GM21360 (cell line): ENCODE measurements around the gene RYR1.
"Not testable (repeated sequence)": the region's sequence is repeated elsewhere in the genome, so short reads cannot be mapped to it uniquely, and the experiment has no call there.

Experiments
- ATAC-seq: cut with Tn5 transposase; IDR thresholded peaks from one replicate; pipeline ENCODE4 v1.9.1; 2021; ENCODE audit warnings: mild to moderate bottlenecking, moderate library complexity; ENCODE audit not compliant: unreplicated experiment

RYR1 gene

DNA sequence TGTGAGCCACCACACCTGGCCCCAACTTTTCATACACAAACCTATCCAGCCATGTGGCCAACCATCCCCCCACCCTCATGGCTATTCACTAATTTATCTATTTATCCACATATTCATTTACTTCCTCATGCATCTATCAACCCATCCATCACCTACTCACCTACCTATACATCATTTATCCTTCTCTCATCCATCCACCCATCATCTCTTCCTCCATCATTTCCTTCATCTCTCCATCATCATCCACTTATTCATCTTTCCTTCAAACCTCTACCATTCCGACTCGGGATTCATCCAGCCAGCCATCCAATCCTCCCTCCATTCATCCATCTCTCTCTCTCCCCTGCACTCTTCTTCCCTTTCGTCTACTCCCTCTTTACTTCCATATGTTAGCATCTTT lies 54.6 kb downstream of the RYR1 start:
- no peak for ATAC-seq

GRCh38 chr19:38488776-38489481 lies 55.4 kb downstream of the RYR1 start:
- no peak for ATAC-seq

GRCh38 chr19:38490861-38491260 lies 57.4 kb downstream of the RYR1 start:
- no peak for ATAC-seq

GRCh38 chr19:38492181-38492813 lies 58.8 kb downstream of the RYR1 start:
- no peak for ATAC-seq

- no peak for ATAC-seq
Measured at GRCh38 chr19:38494379-38494778, 60.9 kb downstream of the RYR1 start.

DNA sequence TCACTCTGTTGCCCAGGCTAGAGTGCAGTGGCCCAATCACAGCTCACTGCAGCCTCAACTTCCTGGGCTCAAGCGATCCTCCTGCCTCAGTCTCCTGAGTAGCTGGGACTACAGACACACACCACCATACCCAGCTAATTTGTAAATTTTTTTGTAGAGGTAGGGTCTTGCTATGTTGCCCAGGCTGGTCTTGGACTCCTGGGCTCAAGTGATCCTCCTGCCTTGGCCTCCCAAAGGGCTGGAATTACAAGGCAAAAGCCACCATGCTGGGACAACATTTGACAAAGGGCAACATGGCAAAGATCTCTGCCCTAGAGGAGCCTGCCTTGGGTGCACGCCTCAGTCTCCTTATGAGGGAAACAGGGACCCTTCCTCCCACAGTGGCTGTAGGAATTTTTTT lies 61.9 kb downstream of the RYR1 start:
- not testable (repeated sequence) for ATAC-seq

- ATAC-seq: no peak
Measured at GRCh38 chr19:38496116-38496515, 62.6 kb downstream of the RYR1 start.

DNA sequence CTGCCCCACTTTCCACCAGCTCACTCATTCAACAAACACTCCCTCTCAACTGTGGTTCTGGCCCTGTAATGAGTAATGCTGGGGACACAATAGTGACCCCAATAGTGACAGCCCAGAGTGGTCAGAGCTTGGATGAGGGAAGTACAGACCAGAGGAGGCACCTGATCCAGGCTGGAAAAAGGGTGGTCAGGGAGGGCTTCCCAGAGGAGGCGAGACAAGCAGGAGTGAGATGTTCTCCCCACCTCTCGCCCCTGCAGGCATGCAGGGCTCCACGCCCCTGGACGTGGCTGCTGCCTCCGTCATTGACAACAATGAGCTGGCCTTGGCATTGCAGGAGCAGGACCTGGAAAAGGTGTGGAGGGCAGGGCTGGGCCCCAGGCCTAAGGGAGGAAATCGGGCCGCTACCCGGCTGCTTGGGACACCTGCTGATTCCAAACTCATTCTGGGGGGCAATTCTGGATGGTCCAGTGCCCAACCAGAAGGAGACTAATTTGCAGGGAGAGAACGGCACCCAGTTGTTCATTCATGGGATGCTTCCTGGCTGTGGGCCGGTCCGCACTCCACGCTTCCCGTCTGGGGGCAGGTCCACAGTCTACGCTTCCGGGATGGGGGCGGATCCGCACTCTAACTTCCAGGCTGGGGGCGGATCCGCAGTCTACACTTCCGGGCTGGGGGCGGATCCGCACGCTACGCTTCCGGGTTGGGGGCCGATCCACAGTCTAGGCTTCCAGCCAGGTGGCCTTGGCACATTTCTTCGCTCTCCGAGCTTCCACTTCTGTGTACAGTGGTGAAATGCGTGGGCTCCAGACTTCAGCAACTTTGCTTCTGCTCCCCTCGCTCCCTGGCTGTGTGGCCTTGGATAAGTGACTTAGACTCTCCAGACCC lies 63.4 kb downstream of the RYR1 start:
- ATAC-seq: no peak

- no peak for ATAC-seq
Measured at GRCh38 chr19:38497907-38498306, 64.4 kb downstream of the RYR1 start.

GRCh38 chr19:38499532-38499931 lies 66.0 kb downstream of the RYR1 start:
- ATAC-seq: no peak

DNA sequence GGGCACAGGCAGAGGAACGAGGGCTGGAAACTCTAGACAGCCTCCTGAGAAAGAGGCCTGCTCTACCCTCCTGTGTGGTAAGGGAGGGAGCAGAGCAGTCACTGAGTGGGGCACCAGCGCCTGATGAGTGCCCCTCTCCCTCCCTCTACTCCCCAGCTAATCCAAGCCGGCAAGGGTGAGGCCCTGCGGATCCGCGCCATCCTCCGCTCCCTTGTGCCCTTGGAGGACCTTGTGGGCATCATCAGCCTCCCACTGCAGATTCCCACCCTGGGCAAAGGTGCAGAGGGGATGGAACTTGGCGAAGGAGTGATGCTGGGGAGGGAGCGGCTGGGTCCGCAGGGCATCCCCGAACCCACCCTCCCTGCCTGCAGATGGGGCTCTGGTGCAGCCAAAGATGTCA lies 67.0 kb downstream of the RYR1 start:
- no peak for ATAC-seq

DNA sequence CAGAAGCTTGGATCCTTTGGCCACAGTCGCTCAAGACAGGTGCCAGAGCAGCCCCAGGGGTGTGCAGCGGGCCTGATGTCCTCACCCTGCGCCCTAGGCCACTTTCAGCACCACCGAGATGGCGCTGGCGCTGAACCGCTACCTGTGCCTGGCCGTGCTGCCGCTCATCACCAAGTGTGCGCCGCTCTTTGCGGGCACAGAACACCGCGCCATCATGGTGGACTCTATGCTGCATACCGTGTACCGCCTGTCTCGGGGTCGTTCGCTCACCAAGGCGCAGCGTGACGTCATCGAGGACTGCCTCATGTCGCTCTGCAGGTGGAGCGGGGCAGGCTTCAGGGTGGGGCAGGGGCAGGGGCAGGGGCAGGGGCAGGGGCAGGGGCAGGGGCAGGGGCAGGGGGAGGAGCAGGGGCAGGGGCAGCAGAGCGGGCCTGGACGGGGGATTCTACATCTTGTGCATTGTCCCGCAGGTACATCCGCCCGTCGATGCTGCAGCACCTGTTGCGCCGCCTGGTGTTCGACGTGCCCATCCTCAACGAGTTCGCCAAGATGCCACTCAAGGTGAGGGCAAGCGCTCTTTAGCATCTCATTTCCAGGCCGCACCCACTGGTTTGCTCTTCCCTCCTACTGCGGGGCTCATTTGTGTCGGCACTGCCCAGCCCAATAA lies 69.1 kb downstream of the RYR1 start:
- no peak for ATAC-seq

GRCh38 chr19:38503077-38503410 lies 69.6 kb downstream of the RYR1 start:
- ATAC-seq: no peak

GRCh38 chr19:38505958-38506357 lies 72.5 kb downstream of the RYR1 start:
- ATAC-seq: no peak

DNA sequence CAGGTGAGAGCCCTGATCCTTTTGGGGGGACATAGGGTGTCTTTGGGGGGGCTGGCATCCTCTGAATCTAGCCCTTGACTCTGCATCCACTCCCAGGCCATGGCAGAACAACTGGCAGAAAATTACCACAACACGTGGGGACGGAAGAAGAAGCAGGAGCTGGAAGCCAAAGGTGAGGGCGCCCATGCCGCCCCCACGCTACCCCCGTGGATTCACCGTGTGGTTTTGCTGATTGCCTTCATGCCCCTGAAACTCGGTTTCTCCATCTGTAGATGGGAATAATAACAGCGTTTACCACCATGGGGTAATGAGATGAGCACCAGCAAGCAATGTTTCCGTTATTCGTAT lies 72.9 kb downstream of the RYR1 start:
- ATAC-seq: no peak

GRCh38 chr19:38506723-38507550 lies 73.4 kb downstream of the RYR1 start:
- ATAC-seq: peak; percentile 58

DNA sequence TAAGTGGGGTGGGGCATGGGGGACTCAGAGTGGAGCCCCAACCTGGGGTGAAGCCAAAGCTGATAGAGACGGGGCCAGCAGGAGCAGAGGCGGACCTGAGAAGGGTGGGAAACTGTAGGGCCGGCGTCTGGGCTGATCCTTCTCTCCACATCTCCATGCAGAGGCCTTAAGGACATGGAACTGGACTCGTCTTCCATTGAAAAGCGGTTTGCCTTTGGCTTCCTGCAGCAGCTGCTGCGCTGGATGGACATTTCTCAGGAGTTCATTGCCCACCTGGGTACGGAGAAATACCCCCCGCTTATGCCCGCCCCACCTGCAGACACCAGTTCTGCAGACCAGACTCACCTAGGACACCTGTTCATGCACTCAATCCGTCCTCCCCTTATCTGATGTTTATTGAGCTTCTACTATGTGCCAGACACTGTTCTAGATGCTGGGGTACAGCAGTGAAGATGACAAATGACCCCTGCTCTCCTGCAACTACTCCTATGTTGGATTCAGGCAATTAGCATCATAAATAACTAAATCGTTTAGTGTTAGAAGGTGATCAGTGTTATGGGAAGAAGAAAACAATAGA lies 74.1 kb downstream of the RYR1 start:
- ATAC-seq: no peak

- ATAC-seq: no peak
Measured at GRCh38 chr19:38508507-38508906, 75.0 kb downstream of the RYR1 start.

DNA sequence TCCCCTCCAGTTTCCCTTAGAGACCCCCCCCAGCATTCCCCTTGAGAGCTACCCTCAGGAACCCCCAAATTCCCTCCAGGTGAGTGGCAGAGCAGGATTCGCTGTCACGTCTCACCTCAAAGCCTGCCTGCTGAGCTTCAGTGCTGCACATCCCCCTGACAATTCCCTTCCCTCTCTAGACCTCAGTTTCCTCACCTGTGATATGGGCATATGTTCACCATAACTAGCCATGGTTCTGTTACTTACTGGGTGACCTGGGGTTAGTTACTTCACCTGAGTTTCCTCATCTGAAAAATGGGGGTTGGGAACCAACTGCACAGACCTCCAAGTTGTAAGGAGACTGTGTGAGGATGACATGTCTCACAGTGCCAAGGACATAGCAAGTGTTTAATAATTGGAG lies 75.5 kb downstream of the RYR1 start:
- ATAC-seq: no peak

- no peak for ATAC-seq
Measured at GRCh38 chr19:38511074-38511708, 77.7 kb downstream of the RYR1 start.
